ENCODE data around the gene SLC44A1.

Gene SLC44A1

DNA sequence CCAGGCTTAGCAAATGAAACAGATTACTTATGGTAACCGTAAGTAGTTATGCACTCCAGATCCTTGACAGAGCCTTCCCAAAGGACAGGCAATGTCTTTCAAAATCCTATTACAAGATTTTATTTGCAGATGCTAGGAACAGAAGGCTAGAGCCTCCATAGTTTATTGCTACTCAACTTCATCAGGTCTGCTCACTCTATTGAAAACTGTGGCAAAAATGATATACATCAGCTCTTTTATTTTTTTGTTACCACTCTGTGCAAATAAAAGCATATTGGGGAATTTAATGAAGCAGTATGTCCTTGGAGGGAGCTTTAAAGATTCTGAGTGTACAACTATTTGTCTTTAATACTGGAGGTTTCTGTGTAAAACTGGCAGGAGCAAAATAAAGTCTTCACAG lies 46.5 kb downstream of the SLC44A1 start:
- H3K4me3 ChIP-seq (ENCODE audit: control insufficient read depth, low read depth, low read length), result no peak overlapping the region
- TF ChIP-seq, protein P1, sequence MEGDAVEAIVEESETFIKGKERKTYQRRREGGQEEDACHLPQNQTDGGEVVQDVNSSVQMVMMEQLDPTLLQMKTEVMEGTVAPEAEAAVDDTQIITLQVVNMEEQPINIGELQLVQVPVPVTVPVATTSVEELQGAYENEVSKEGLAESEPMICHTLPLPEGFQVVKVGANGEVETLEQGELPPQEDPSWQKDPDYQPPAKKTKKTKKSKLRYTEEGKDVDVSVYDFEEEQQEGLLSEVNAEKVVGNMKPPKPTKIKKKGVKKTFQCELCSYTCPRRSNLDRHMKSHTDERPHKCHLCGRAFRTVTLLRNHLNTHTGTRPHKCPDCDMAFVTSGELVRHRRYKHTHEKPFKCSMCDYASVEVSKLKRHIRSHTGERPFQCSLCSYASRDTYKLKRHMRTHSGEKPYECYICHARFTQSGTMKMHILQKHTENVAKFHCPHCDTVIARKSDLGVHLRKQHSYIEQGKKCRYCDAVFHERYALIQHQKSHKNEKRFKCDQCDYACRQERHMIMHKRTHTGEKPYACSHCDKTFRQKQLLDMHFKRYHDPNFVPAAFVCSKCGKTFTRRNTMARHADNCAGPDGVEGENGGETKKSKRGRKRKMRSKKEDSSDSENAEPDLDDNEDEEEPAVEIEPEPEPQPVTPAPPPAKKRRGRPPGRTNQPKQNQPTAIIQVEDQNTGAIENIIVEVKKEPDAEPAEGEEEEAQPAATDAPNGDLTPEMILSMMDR (IDR thresholded peaks at IDR 0.05; ENCODE audit: control insufficient read depth, insufficient read depth, low read depth, low read length, missing control alignments), result no peak
- no peak for DNase-seq (ENCODE audit: low read depth)

DNA sequence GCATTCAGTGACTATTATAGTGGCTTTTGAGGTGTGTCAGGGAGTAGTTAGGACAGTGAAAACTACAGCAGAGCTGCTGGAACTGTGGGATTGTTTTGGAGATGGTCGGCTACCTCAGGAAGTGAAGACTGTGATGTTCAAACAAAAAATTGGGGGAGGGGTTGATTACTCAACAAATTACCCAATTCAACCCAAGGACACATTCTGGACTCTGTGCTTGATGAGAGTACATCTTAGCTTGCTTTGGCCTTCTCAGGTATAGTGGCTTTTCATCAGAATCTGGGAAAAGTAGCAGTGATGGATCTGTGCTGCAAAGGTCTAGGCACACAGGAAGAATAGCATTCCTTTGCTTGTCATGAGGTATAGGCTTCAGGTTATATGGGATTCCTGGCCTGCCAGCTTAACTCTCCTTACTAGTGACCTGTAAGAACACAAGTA lies 47.0 kb downstream of the SLC44A1 start:
- DNase-seq (ENCODE audit: low read depth), result no peak
- no peak overlapping the region for H3K4me3 ChIP-seq (ENCODE audit: control insufficient read depth, low read depth, low read length)
- TF ChIP-seq, protein P1 (IDR thresholded peaks at IDR 0.05; ENCODE audit: control insufficient read depth, insufficient read depth, low read depth, low read length, missing control alignments), result no peak

DNA sequence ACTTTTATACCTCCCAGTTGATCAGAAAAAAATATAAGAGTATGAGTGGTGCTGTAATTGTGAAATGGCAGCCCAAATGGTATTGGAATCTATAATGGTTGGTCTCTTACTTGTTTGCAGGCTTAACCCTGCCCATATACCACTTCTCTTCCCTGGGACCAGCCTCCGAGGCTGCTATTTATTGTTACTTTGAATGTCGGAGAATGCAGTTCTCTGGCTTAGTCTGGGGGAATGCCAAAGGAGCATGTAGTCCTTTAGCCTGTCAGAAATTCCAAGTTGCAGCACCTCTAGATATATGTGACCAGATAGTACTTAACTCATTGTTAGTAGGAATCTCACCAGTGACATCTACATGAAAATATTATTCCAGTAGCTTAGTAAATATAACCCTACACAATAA lies 47.5 kb downstream of the SLC44A1 start:
- DNase-seq (ENCODE audit: low read depth), result no peak
- H3K4me3 ChIP-seq (ENCODE audit: control insufficient read depth, low read depth, low read length), result no peak overlapping the region

DNA sequence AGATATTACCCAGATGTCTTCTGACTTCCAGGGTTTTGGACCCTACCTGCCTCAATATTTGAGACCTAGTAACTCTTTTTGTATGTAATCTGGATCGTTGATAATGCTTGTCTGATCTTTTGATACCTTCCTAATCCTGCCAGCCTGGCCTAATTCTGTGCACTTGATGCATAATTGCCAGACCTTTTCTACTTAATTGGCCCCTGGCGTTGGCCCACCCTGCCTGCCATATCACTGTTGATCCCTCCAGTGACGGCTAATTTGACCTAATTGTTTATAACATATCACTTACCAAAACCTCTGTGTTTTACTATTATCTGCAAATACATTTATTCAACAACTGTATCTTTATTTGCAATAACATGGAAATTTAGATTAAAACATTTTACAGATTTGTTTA lies 49.0 kb downstream of the SLC44A1 start:
- H3K4me3 ChIP-seq (ENCODE audit: control insufficient read depth, low read depth, low read length), result no peak overlapping the region
- TF ChIP-seq, protein P1 (IDR thresholded peaks at IDR 0.05; ENCODE audit: control insufficient read depth, insufficient read depth, low read depth, low read length, missing control alignments), result no peak
- no peak for DNase-seq (ENCODE audit: low read depth)

More for the DNA sequence above, 47.5 kb downstream of the SLC44A1 start:
- TF ChIP-seq, protein P1 (IDR thresholded peaks at IDR 0.05; ENCODE audit: control insufficient read depth, insufficient read depth, low read depth, low read length, missing control alignments), result no peak

DNA sequence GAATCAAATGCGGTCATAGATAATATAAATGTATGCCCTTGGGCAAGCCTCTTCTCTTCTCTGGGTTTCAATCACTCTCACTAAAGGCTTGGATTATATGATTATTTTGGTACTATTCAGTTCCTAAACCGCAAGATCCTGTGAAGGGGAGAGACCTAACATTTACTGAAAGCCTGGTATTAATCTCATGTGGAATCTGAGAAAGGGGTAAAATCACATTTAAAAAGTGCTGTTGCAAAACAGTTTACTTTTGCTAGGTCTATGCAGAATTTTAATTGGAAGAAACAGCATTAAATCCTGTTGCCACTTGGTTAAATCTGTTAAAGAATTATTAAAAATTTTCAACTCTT lies 50.7 kb downstream of the SLC44A1 start:
- TF ChIP-seq, protein P1 (IDR thresholded peaks at IDR 0.05; ENCODE audit: control insufficient read depth, insufficient read depth, low read depth, low read length, missing control alignments), result no peak
- no peak overlapping the region for H3K4me3 ChIP-seq (ENCODE audit: control insufficient read depth, low read depth, low read length)
- DNase-seq (ENCODE audit: low read depth), result no peak

DNA sequence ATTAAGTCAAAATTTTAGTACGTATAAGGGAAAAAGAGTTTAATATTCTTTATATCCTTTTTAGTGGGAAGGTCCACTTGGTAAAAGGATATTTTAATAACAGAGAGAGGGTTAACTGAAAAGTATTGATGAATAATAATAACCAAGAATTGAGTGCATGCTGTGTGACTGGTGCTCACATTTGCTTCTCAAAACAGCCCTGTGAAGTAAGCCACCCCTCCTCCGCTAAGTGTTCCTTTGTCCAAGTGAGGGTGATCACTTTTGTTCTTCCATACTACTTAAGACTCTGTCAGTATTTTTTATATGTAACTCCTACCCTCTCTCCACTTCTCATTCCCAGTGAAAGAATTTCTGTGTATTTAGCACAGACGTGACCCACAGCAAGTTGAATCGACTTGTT lies 51.5 kb downstream of the SLC44A1 start:
- TF ChIP-seq, protein P1 (IDR thresholded peaks at IDR 0.05; ENCODE audit: control insufficient read depth, insufficient read depth, low read depth, low read length, missing control alignments), result no peak
- no peak for DNase-seq (ENCODE audit: low read depth)
- no peak overlapping the region for H3K4me3 ChIP-seq (ENCODE audit: control insufficient read depth, low read depth, low read length)

DNA sequence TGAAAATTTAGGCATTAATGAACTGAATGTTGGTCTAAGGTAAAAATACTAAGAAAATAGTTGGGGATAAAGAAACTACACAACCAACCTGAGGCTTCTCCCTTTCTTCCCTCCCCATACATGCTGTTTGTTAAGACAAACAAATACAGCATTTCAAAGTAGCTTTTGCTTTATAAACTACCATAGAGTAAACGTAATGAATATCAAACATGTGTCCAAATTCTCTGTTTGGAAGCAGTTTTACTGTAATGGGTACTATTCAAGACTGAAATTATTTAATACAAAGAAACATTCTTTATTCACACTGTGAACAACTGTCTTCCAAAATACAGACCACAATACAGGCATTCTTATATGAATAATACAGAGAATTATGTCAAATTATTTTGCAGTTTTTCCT lies 52.0 kb downstream of the SLC44A1 start:
- H3K4me3 ChIP-seq (ENCODE audit: control insufficient read depth, low read depth, low read length), result no peak overlapping the region
- TF ChIP-seq, protein P1 (IDR thresholded peaks at IDR 0.05; ENCODE audit: control insufficient read depth, insufficient read depth, low read depth, low read length, missing control alignments), result no peak
- no peak for DNase-seq (ENCODE audit: low read depth)
